GM12801 (cell line): ENCODE data around the gene PIGW.

ENCODE experiments used
- TF ChIP-seq, protein P1 (sequence below): IDR thresholded peaks from one replicate; pipeline ENCODE4 v1.5.1; 2011; ENCODE audit warnings: control low read depth; ENCODE audit not compliant: insufficient read length; ENCODE audit errors: extremely low read depth

Gene PIGW

DNA sequence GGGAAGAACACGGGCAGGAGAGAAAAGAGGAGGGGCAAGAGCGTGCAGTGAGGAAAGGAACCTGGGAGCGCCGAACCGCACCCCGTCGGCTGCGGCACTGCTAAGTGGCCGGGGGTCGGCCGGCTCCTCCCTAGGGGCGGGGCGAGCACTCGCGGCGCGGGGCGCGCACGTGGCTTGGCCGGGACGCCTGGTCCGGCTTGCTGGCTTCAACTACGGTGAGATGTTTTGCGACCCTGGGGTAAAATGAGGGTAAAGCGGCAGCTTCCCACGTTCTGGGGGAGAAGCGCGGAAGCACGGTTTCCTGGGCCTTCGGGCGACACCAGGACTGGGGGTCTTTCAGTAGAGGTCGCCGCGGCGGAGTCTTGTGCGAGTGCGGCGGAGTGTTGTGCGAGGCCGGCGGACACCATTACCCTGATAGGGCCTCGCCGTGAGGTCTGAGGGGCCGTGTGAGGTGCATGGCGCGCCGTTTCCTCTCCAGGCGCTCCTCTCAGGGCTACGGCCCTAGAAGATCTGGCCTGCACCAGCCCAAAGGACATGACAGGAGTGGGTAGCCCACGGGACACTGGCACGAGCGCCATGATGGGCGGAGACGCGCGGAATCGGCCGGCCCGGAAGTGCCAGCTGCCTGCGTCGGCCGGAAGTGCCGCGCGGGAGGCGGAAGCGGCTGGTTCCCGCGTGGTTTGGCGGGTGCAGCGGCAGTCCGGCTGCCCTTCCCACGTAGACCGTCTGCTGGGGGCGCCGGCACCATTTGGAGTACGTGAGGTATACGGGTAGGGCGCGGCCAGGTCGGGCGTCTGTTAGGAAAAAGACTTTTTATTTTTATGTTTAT lies at the start of gene PIGW, which contains the start of gene MYO19:
Gene PIGW, plus strand, starts transcription at position 148 of the 829 bp plus-strand sequence. CDS start 2,115 bp downstream, outside the sequence.
Gene MYO19, minus strand, starts transcription at position 29 of the 829 bp plus-strand sequence. CDS start 2,330 bp downstream, outside the sequence.
- TF ChIP-seq, protein P1, sequence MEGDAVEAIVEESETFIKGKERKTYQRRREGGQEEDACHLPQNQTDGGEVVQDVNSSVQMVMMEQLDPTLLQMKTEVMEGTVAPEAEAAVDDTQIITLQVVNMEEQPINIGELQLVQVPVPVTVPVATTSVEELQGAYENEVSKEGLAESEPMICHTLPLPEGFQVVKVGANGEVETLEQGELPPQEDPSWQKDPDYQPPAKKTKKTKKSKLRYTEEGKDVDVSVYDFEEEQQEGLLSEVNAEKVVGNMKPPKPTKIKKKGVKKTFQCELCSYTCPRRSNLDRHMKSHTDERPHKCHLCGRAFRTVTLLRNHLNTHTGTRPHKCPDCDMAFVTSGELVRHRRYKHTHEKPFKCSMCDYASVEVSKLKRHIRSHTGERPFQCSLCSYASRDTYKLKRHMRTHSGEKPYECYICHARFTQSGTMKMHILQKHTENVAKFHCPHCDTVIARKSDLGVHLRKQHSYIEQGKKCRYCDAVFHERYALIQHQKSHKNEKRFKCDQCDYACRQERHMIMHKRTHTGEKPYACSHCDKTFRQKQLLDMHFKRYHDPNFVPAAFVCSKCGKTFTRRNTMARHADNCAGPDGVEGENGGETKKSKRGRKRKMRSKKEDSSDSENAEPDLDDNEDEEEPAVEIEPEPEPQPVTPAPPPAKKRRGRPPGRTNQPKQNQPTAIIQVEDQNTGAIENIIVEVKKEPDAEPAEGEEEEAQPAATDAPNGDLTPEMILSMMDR: no peak

- TF ChIP-seq, protein P1: no peak
Observed at GRCh38 chr17:36485027-36485426, 49.8 kb upstream of the PIGW start.

- TF ChIP-seq, protein P1: no peak
Observed at GRCh38 chr17:36485805-36486203, 49.0 kb upstream of the PIGW start.

DNA sequence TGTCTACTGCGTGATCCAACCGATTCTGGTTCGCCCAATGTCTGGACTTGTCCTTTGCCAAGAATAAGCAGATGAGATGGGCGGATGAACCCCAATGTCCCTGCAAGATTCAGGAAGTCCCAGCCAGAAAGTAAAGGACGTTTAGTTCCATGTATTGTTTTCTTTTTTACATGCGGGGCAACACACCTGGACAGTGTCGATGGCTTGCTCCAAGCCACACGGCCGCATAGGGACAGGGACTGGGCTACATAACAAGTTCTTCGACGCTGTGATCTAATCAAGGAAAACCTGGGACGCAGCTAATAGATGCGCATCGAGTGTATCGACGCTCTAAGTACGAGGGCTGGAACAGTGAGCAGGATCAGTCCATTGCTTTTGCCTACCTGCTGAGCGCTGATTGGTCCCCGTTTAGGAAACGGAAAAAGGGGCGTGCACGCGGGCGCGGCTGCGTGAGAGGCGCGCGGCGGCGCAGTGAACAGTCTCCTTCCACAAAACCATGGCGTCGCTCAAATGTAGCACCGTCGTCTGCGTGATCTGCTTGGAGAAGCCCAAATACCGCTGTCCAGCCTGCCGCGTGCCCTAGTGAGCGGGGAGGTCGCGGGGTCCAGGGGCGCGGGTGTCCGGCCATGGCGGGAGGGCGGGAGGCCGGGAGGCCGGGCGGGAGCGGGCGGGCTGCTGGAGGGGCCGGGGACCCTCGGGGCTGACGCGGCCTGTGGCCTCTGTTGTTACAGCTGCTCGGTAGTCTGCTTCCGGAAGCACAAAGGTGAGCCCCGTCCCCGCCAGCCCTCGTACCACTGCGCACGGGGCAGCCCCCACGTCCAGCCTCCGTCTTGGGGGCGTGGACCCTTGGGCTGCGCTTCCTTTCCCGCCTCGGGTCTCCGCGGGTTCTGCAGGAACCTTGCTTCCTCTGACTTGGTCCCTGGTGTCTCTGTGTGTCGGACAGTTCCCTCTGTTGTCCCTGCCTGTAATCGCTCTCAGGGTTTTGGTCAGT lies 48.3 kb upstream of the PIGW start, which contains the start of gene ZNHIT3:
Gene ZNHIT3, plus strand, starts transcription at position 478 of the 991 bp plus-strand sequence. Its CDS starts 19 bp downstream, at position 497.
- TF ChIP-seq, protein P1: no peak

- TF ChIP-seq, protein P1: no peak
Observed at GRCh38 chr17:36493956-36494355, 40.8 kb upstream of the PIGW start.

DNA sequence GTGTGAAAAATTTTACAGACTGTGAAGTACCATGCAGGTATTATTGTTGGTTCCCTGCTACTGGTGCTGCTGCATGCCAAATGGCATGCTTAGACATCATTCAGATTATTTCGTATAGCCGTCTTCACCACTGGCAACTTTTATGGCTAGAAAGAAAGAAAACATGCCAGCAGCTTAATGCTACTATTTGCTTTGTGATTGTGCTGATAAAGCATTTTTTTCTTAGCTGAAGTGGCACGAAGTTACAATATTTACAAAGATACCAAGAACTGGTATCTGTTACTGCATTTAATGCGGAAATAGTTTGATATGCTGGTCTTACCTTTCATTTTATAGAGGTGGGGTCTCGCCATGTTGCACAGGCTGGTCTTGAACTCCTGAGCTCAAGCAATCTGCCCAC lies 40.1 kb upstream of the PIGW start:
- TF ChIP-seq, protein P1: no peak
